Natural killer cell treated with Interleukin-12 subunit alpha and Interleukin-12 subunit beta and Interleukin-15 and Interleukin-18, amount 100 ng/mL, for 72 hours (primary cell): ENCODE results near the gene MERTK. TPM values are rescaled to one million over a fixed set of nuclear protein-coding genes. Genes with fewer than 3 reads are reported as not detected.

Experiments used
- ATAC-seq, 2 donors: fragments of 150-1000 bp; cut with Tn5 transposase in 1 of 2; sonication (Bioruptor Pico), chemical (Tn5 transposase) in 1 of 2; 2 replicates each; pipeline ENCODE4 v1.10.0; 2021
- DNase-seq: peaks from one replicate; pipeline ENCODE4 v3.0.0; 2022; ENCODE audit warnings: low spot score
- H3K27ac Mint-ChIP-seq, 2 donors: 1 replicate in 1 of 2; 2 replicates in 1 of 2; pipeline ENCODE4 v1.8.0; 2022; ENCODE audit warnings: mixed read lengths in 2 of 2, mild to moderate bottlenecking in 1 of 2, moderate library complexity in 1 of 2
- H3K27me3 Mint-ChIP-seq, 2 donors: 1 replicate in 1 of 2; 2 replicates in 1 of 2; pipeline ENCODE4 v1.8.0; 2022; ENCODE audit warnings: mixed read lengths in 2 of 2
- H3K36me3 Mint-ChIP-seq: one replicate; pipeline ENCODE4 v1.8.0; 2022; ENCODE audit warnings: mixed read lengths
- H3K4me1 Mint-ChIP-seq, 2 donors: 1 replicate in 1 of 2; 2 replicates in 1 of 2; pipeline ENCODE4 v1.8.0; 2022; ENCODE audit warnings: low read depth in 2 of 2, mixed read lengths in 2 of 2, mild to moderate bottlenecking in 1 of 2
- H3K4me3 Mint-ChIP-seq: one replicate; pipeline ENCODE4 v1.8.0; 2022; ENCODE audit warnings: mixed read lengths
- H3K9me3 Mint-ChIP-seq: 2 replicates; pipeline ENCODE4 v1.8.0; 2022; ENCODE audit warnings: mixed read lengths
- total RNA-seq, 2 donors: library from RNA; stranded (reverse); gene quantifications; one replicate each; pipeline ENCODE4 v1.2.3, GENCODE V29; 2022

MERTK gene
- total RNA-seq, 2 donors from 2014 or later = 0.40 to 0.67 TPM

DNA sequence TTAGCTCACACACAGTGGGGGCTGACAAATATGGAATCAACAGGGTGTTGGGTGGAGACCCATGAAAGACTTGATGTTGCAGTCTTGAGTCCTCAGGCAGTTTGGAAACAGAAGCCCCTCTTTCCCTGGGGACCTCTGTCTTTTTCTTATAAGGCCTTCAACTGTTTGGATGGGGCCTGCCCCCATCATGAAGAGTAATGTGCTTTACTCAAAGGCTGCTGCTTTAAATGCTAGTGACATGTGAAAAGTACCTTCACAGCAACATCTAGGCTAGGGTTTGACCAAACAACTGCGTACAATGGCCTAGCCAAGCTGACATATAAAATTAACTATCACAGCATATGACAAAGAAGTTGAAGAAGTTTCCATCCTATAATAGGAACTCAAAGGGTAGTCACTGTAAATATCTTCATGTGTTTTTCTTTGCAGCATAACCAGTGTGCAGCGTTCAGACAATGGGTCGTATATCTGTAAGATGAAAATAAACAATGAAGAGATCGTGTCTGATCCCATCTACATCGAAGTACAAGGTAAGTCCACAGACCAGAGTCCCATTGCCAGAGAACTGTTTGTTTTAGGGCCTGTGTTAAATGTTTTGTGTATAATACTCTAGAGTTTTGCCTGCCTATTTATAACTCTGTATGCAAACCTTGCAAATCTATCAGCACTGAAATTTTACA is 46.3 kb downstream of the MERTK start:
- Mint-ChIP-seq H3K27me3 (peaks cover 2 to 26% of the 10 kb centered on the region in 2 donors), H3K4me1 (no peaks in the 10 kb centered on the region), H3K36me3 (no peaks in the 10 kb centered on the region), H3K9me3 (no peaks in the 10 kb centered on the region), H3K4me3 (no peak overlapping the region), H3K27ac (no peak overlapping the region)
- no peak for ATAC-seq
- no peak for DNase-seq

- peaks cover 2 to 19% of the 10 kb centered on the region in 2 donors for H3K27me3 Mint-ChIP-seq
- H3K36me3 Mint-ChIP-seq = no peaks in the 10 kb centered on the region
- ATAC-seq = no peak
These were observed 47.3 kb downstream of the MERTK start for GRCh38 chr2:111945444-111946293.

DNA sequence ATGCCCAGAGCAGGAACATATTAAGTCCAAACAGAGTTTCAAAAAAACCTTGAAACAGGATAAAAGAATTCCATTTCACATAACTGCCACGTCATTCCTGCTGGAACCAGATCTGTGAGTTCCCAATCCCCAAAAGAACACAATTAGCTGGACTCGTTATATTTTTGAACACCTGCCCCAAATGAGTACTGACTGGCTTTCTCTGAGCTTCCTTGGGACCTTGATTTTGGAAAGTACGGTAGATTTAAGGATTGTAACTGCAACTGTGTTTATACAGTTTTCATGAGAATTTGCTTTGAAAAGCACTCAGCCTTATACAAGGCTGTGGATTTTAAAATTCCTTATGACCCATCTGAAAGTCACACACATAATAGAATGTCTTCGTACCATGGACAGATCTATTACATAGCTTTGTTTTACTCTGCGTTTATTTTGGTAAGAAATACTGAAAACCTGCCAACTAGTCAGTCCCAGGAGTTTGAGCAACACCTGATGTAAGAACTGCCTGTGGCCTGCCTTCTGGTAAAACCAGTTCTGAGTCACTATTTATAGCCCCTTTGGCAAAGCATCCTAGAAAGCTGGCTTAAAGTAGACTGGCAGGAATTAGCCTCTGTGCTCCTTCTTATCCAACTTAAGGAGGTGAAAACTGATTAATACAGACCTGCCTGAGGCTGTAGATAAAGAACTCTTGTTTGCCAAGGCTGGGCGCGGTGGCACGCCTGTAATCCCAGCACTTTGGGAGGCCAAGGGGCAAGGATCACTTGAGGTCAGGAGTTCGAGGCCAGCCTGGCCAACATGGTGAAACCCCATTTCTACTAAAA is 48.1 kb downstream of the MERTK start:
- Mint-ChIP-seq H3K36me3 (no peaks in the 10 kb centered on the region), H3K27ac (no peak overlapping the region), H3K4me1 (no peaks in the 10 kb centered on the region), H3K4me3 (no peak overlapping the region), H3K27me3 (peaks cover 0 to 19% of the 10 kb centered on the region in 2 donors), H3K9me3 (no peaks in the 10 kb centered on the region)
- ATAC-seq (no peak), DNase-seq (no peak)

More at GRCh38 chr2:111945444-111946293, 47.3 kb downstream of the MERTK start:
- no peak for DNase-seq
- Mint-ChIP-seq H3K9me3 (no peaks in the 10 kb centered on the region), H3K4me3 (no peak overlapping the region), H3K4me1 (no peaks in the 10 kb centered on the region), H3K27ac (no peak overlapping the region)

DNA sequence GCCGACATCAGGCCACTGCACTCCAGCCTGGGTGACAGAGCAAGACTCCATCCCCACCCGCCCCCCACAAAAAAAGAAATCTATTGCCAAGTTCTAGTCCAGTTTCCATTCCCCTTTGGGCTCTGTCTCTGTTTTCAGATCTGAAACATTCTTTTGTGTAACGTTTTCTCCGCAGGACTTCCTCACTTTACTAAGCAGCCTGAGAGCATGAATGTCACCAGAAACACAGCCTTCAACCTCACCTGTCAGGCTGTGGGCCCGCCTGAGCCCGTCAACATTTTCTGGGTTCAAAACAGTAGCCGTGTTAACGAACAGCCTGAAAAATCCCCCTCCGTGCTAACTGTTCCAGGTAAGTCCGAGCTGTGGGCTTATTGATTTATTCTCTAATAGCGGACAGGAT is 48.8 kb downstream of the MERTK start:
- H3K4me3 Mint-ChIP-seq = no peak overlapping the region

GRCh38 chr2:111948832-111949231 is 50.4 kb downstream of the MERTK start:
- H3K4me1 Mint-ChIP-seq = peaks cover 0 to under 1% of the 10 kb centered on the region in 2 donors
- H3K9me3 Mint-ChIP-seq = no peaks in the 10 kb centered on the region

More for the DNA sequence above, 48.8 kb downstream of the MERTK start:
- Mint-ChIP-seq H3K36me3 (no peaks in the 10 kb centered on the region), H3K9me3 (no peaks in the 10 kb centered on the region), H3K27me3 (peaks cover 0 to 12% of the 10 kb centered on the region in 2 donors), H3K4me1 (no peaks in the 10 kb centered on the region), H3K27ac (no peak overlapping the region)
- ATAC-seq (no peak), DNase-seq (no peak)

DNA sequence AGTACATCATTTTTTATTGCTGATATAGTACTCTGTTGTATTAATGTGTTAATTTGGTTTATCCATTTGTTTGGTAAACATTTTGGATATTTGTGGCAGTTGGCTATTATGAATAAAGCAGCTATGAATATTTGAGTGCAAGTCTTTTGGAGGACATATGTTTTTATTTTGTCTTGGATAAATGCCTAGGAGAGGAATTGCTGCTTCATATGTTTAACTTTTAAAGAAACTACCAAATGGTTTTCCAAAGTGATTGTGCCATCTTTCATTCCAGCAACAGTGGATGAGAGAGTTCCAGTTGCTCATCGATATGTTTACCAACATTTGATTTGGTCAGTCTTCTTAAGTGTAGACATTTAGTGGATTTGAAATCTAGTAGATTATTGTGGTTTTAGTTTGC is 51.8 kb downstream of the MERTK start:
- Mint-ChIP-seq H3K4me1 (peaks cover 0 to 4% of the 10 kb centered on the region in 2 donors), H3K9me3 (no peaks in the 10 kb centered on the region), H3K27me3 (peaks cover 4 to 17% of the 10 kb centered on the region in 2 donors)

More at GRCh38 chr2:111948832-111949231, 50.4 kb downstream of the MERTK start:
- DNase-seq (no peak), ATAC-seq (no peak)
- H3K27ac Mint-ChIP-seq = no peak overlapping the region
- peaks cover under 1 to 11% of the 10 kb centered on the region in 2 donors for H3K27me3 Mint-ChIP-seq
- H3K36me3 Mint-ChIP-seq = no peaks in the 10 kb centered on the region
- H3K4me3 Mint-ChIP-seq = no peak overlapping the region

GRCh38 chr2:111951486-111951885 is 53.1 kb downstream of the MERTK start:
- H3K27ac Mint-ChIP-seq = no peak overlapping the region

More for the DNA sequence above, 51.8 kb downstream of the MERTK start:
- no peak overlapping the region for H3K27ac Mint-ChIP-seq
- DNase-seq (no peak), ATAC-seq (no peak)
- H3K4me3 Mint-ChIP-seq = no peak overlapping the region
- H3K36me3 Mint-ChIP-seq = no peaks in the 10 kb centered on the region

DNA sequence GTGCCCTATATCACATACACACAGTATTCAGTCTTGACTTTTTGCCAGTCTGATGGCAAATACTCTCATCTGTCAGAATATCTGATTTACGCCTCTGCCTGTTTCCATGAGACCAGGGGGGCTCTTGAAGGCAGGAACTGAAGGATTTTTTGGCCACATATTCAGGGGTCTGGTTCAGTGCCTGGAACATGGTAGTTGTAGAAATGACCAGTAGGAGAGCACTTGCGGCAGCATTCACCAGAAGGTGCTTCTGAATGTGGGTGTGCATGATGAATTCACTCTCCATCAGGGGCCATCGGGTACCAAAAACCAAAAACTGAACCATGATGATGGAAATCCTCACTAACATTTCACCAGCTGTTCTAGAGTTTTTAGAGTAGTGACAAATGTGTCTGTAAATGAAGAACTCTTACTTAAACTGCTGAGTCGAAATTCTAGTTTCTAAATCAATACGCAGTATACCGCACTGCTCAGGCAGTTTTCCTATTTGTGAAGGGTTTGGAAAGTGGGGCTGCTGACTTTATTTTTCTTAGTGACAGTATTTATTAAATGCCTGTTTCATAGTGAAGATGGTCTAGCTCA is 54.6 kb downstream of the MERTK start:
- no peak for ATAC-seq
- peaks cover 0 to 4% of the 10 kb centered on the region in 2 donors for H3K4me1 Mint-ChIP-seq
- peaks cover 4 to 25% of the 10 kb centered on the region in 2 donors for H3K27me3 Mint-ChIP-seq
- H3K27ac Mint-ChIP-seq = no peak overlapping the region
- DNase-seq = no peak
- no peaks in the 10 kb centered on the region for H3K9me3 Mint-ChIP-seq
- H3K4me3 Mint-ChIP-seq = no peak overlapping the region
- H3K36me3 Mint-ChIP-seq = no peaks in the 10 kb centered on the region

More at GRCh38 chr2:111951486-111951885, 53.1 kb downstream of the MERTK start:
- Mint-ChIP-seq H3K4me3 (no peak overlapping the region), H3K9me3 (no peaks in the 10 kb centered on the region), H3K27me3 (peaks cover 4 to 17% of the 10 kb centered on the region in 2 donors), H3K36me3 (no peaks in the 10 kb centered on the region), H3K4me1 (peaks cover 0 to 4% of the 10 kb centered on the region in 2 donors)
- ATAC-seq (no peak), DNase-seq (no peak)

- ATAC-seq (no peak), DNase-seq (no peak)
- Mint-ChIP-seq H3K27ac (no peak overlapping the region), H3K4me3 (no peak overlapping the region), H3K4me1 (peaks cover 0 to 4% of the 10 kb centered on the region in 2 donors), H3K27me3 (peaks cover 4 to 18% of the 10 kb centered on the region in 2 donors), H3K9me3 (no peaks in the 10 kb centered on the region), H3K36me3 (no peaks in the 10 kb centered on the region)
These were observed 56.4 kb downstream of the MERTK start for GRCh38 chr2:111954602-111955332.

- Mint-ChIP-seq H3K9me3 (no peaks in the 10 kb centered on the region), H3K27ac (no peak overlapping the region), H3K27me3 (peaks cover 4 to 18% of the 10 kb centered on the region in 2 donors), H3K36me3 (no peaks in the 10 kb centered on the region), H3K4me1 (peaks cover 0 to 4% of the 10 kb centered on the region in 2 donors), H3K4me3 (no peak overlapping the region)
- no peak for ATAC-seq
- DNase-seq = no peak
These were observed 59.5 kb downstream of the MERTK start for GRCh38 chr2:111957872-111958354.

GRCh38 chr2:111958901-111959300 is 60.5 kb downstream of the MERTK start:
- DNase-seq = no peak
- Mint-ChIP-seq H3K4me1 (peaks cover 0 to 3% of the 10 kb centered on the region in 2 donors), H3K4me3 (no peak overlapping the region), H3K27me3 (peaks cover 3 to 13% of the 10 kb centered on the region in 2 donors), H3K36me3 (no peaks in the 10 kb centered on the region), H3K9me3 (no peaks in the 10 kb centered on the region), H3K27ac (no peak overlapping the region)
- ATAC-seq = no peak

GRCh38 chr2:111961663-111962062 is 63.3 kb downstream of the MERTK start:
- DNase-seq = no peak
- H3K4me3 Mint-ChIP-seq = no peak overlapping the region
- H3K27ac Mint-ChIP-seq = no peak overlapping the region
- H3K4me1 Mint-ChIP-seq = no peaks in the 10 kb centered on the region
- peaks cover 0 to 8% of the 10 kb centered on the region in 2 donors for H3K27me3 Mint-ChIP-seq
- no peak for ATAC-seq
- no peaks in the 10 kb centered on the region for H3K9me3 Mint-ChIP-seq
- no peaks in the 10 kb centered on the region for H3K36me3 Mint-ChIP-seq
